Gastrocnemius medialis (tissue), 4 donors: ENCODE data around the gene PRRC2C. TPM values are rescaled to one million over a fixed set of nuclear protein-coding genes. Genes with fewer than 3 reads are reported as not detected.

ENCODE experiments used
- ATAC-seq, 2 donors: fragments of 150-250 bp; one replicate each; pipeline ENCODE4 v1.9.1; 2016
- DNase-seq, 2 donors: peaks; one replicate each; pipeline ENCODE4 v3.0.0-alpha.2; 2019
- H3K27ac ChIP-seq, 4 donors: fragments of 200-600 bp; sonication (generic); 1 replicate in 1 of 4; 2 replicates in 3 of 4; pipeline ENCODE4 v1.5.1; 2016 to 2018; ENCODE audit warnings: mild to moderate bottlenecking in 2 of 4, moderate library complexity in 1 of 4
- H3K27me3 ChIP-seq, 3 donors: fragments of 200-600 bp; sonication (generic) in 2 of 3; 1 replicate in 1 of 3; 2 replicates in 2 of 3; pipeline versions ENCODE4 v1.5.1 to v1.6.0; 2016 to 2019; ENCODE audit warnings: mild to moderate bottlenecking in 1 of 3, moderate library complexity in 1 of 3
- H3K36me3 ChIP-seq, 2 donors: fragments of 200-600 bp; sonication (generic) in 1 of 2; one replicate each; pipeline ENCODE4 v1.5.1; 2017 to 2018
- H3K4me1 ChIP-seq, 2 donors: fragments of 200-600 bp; sonication (generic) in 1 of 2; one replicate each; pipeline ENCODE4 v1.5.1; 2016 to 2017; ENCODE audit warnings: mild to moderate bottlenecking in 2 of 2
- H3K4me3 ChIP-seq, 4 donors: fragments of 200-600 bp; sonication (generic) in 3 of 4; 1 replicate in 1 of 4; 2 replicates in 3 of 4; pipeline ENCODE4 v1.5.1; 2016 to 2019; ENCODE audit warnings: mild to moderate bottlenecking in 2 of 4
- H3K9me3 ChIP-seq, 3 donors: fragments of 200-600 bp; sonication (generic) in 2 of 3; 1 replicate in 1 of 3; 2 replicates in 2 of 3; pipeline ENCODE4 v1.5.1; 2016 to 2019
- CTCF ChIP-seq, 5 experiments: fragments of 450-650 bp in 3 of 5; fragments of 200-600 bp in 2 of 5; sonication (generic) in 2 of 5; IDR thresholded peaks in 4 of 5; conservative IDR thresholded peaks in 1 of 5; 1 replicate in 4 of 5; 2 replicates in 1 of 5; pipeline ENCODE4 v1.5.1; 2016 to 2019; ENCODE audit warnings: antibody characterized with exemption in 5 of 5, mild to moderate bottlenecking in 3 of 5, moderate library complexity in 3 of 5
- POLR2A ChIP-seq, 2 donors: fragments of 450-650 bp; IDR thresholded peaks; one replicate each; pipeline ENCODE4 v1.6.1; 2017; ENCODE audit warnings: antibody characterized with exemption in 2 of 2, mild to moderate bottlenecking in 2 of 2, moderate library complexity in 2 of 2
- in situ Hi-C, 4 donors: fragments of 200-750 bp; cut with MboI; loops; one replicate each; pipeline versions ENCODE4 v1.15.0 to v1.8.0; 2017; ENCODE audit warnings: low sequenced_read_pairs in 4 of 4
- intact Hi-C: fragments of 100-400 bp; cut with DNase I; formaldehyde crosslinking; loops from one replicate; pipeline ENCODE4 v1.15.1; 2023; ENCODE audit warnings: low total_unique reads
- total RNA-seq, 4 donors: library from RNA; depleted of rRNA; stranded (reverse); fragments of >200 nt; gene quantifications; one replicate each; pipeline versions ENCODE4 v1.1.0 to v1.2.3, GENCODE V29; 2016

Gene PRRC2C
- total RNA-seq, 4 donors from 2014 or later = 40.9 to 45.7 (median 42.0) TPM

DNA sequence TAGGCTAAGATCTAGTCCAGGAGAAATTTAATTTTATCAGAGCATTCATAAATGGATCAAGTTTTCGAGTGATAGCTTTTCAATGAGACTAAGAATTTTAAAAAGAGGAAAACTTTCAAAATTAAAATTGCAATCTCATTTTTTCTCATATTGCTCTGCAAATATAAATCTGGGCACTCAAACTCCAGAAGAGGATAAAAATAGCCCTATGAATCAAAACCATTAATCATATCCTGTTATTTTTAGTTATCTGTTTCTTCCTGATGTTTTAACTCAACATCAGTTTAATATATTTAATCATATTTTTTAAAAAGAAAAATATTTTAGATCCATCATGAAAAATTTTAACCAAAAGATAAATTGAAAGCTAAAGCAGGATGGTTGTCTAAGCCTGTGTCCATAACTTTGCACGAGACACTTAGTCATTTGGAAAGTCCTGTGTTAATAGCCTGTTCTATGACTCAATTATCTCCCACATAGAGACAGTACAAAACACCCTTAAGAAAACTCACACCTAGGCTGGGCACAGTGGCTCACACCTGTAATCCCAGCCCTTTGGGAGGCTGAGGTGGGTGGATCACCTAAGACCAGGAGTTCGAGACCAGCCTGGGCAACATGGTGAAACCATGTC, 17.1 kb upstream of the PRRC2C start:
- Histone ChIP-seq H3K4me3 (no peak overlapping the region), H3K27me3 (no peaks in the 10 kb centered on the region), H3K4me1 (no peaks in the 10 kb centered on the region), H3K36me3 (no peaks in the 10 kb centered on the region), H3K9me3 (no peaks in the 10 kb centered on the region), H3K27ac (no peak overlapping the region)
- TF ChIP-seq CTCF (IDR thresholded peaks at IDR 0.05 in 4 of 5, conservative IDR thresholded peaks at IDR 0.05 in 1 of 5) = no peak
- TF ChIP-seq POLR2A (IDR thresholded peaks at IDR 0.05) = no peak
- ATAC-seq = peak in 1 of 2 donors; percentile 44
- intact Hi-C loops (no loop called here), in situ Hi-C loops (no loop called here)
- no peak for DNase-seq

- TF ChIP-seq POLR2A (IDR thresholded peaks at IDR 0.05) (no peak), CTCF (IDR thresholded peaks at IDR 0.05 in 4 of 5, conservative IDR thresholded peaks at IDR 0.05 in 1 of 5) (no peak)
- Histone ChIP-seq H3K4me1 (no peaks in the 10 kb centered on the region), H3K36me3 (no peaks in the 10 kb centered on the region), H3K27ac (no peak overlapping the region), H3K27me3 (no peaks in the 10 kb centered on the region), H3K4me3 (no peak overlapping the region), H3K9me3 (no peaks in the 10 kb centered on the region)
- intact Hi-C loops (no loop called here), in situ Hi-C loops (no loop called here)
- ATAC-seq = no peak
- no peak for DNase-seq
These were observed 14.6 kb upstream of the PRRC2C start for GRCh38 chr1:171470726-171471125.

DNA sequence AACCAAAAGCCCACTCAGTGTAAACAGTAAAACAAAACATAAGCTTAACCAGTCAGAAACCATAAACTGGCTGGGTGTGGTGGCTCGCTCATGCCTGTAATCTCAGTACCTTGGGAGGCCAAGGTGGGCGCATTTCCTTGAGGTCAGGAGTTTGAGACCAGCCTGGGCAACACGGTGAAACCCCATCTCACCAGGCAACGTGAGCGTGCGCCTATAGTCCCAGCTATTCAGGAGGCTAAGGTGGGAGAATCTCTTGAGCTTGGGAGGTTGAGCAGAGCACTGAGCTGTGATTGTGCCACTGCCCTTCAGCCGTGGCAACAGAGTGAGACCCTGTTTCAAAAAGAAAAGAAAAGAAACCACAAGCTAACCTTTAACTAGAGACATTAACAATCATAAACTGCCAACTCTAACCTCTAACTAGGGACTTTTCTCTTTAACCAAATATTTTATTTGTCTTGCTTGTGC, 13.1 kb upstream of the PRRC2C start:
- intact Hi-C loops = no loop called here
- DNase-seq (no peak), ATAC-seq (no peak)
- in situ Hi-C loops = no loop called here
- Histone ChIP-seq H3K27me3 (no peaks in the 10 kb centered on the region), H3K36me3 (no peaks in the 10 kb centered on the region), H3K27ac (no peak overlapping the region), H3K4me1 (no peaks in the 10 kb centered on the region), H3K9me3 (no peaks in the 10 kb centered on the region), H3K4me3 (no peak overlapping the region)
- TF ChIP-seq POLR2A (IDR thresholded peaks at IDR 0.05) (no peak), CTCF (IDR thresholded peaks at IDR 0.05 in 4 of 5, conservative IDR thresholded peaks at IDR 0.05 in 1 of 5) (no peak)

DNA sequence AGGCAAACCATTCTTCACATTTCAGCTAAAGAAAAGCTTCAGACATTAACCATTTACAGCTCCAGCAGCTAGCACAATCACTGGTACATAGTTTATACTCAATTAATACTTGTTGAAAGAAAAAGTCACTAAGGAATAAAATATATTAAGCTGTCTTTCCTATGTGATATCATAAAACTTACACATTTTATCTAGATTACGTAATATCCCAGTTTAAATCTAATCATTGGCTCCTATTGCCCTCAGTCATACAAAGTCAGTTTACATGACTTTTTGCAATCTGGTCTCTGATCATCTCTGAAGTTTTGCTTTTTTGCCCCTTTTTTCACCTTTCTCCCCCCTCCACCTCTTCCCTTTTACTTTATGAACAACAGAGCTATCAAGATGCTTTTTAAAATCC, 8.5 kb upstream of the PRRC2C start:
- no peak for ATAC-seq
- Histone ChIP-seq H3K9me3 (no peaks in the 10 kb centered on the region), H3K27ac (no peak overlapping the region), H3K27me3 (no peaks in the 10 kb centered on the region), H3K4me1 (no peaks in the 10 kb centered on the region), H3K4me3 (no peak overlapping the region), H3K36me3 (no peaks in the 10 kb centered on the region)
- intact Hi-C loops (no loop called here), in situ Hi-C loops (loop anchor here in 1 of 4 donors (25.0 kb wide), 1 partner anchor 260 kb away; the partner anchor contains the start of gene VAMP4)
- TF ChIP-seq POLR2A (IDR thresholded peaks at IDR 0.05) (no peak), CTCF (IDR thresholded peaks at IDR 0.05 in 4 of 5, conservative IDR thresholded peaks at IDR 0.05 in 1 of 5) (no peak)
- DNase-seq = no peak

GRCh38 chr1:171477804-171478203, 7.5 kb upstream of the PRRC2C start:
- H3K4me1 ChIP-seq = no peaks in the 10 kb centered on the region
- H3K9me3 ChIP-seq = no peaks in the 10 kb centered on the region
- intact Hi-C loops = no loop called here

More at GRCh38 chr1:171477804-171478203, 7.5 kb upstream of the PRRC2C start:
- DNase-seq (no peak), ATAC-seq (no peak)
- Histone ChIP-seq H3K36me3 (no peaks in the 10 kb centered on the region), H3K27me3 (no peaks in the 10 kb centered on the region), H3K27ac (no peak overlapping the region), H3K4me3 (no peak overlapping the region)
- in situ Hi-C loops = loop anchor here in 1 of 4 donors (25.0 kb wide), 1 partner anchor 259 kb away; the partner anchor contains the start of gene VAMP4
- no peak for TF ChIP-seq CTCF (IDR thresholded peaks at IDR 0.05 in 4 of 5, conservative IDR thresholded peaks at IDR 0.05 in 1 of 5)
- no peak for TF ChIP-seq POLR2A (IDR thresholded peaks at IDR 0.05)
